DOHH2 (cell line): ENCODE results near the gene DRP2.

Source experiments
- H3F3A ChIP-seq: fragments of 200-600 bp; sonication (generic), shearing (Covaris generic); 2 replicates; pipeline ENCODE4 v1.6.0; 2016; ENCODE audit warnings: antibody characterized with exemption, mild to moderate bottlenecking; ENCODE audit not compliant: control insufficient read depth, insufficient read depth
- H3K27ac ChIP-seq: fragments of 200-600 bp; sonication (generic); 2 replicates; pipeline ENCODE4 v1.5.1; 2014; ENCODE audit warnings: low read depth, mild to moderate bottlenecking, low read length, moderate library complexity
- H3K27me3 ChIP-seq: fragments of 200-600 bp; sonication (generic); 2 replicates; pipeline ENCODE4 v1.6.1; 2014; ENCODE audit warnings: mild to moderate bottlenecking, low read length, mixed read lengths; ENCODE audit not compliant: control insufficient read depth
- H3K36me3 ChIP-seq: fragments of 200-600 bp; sonication (generic); 2 replicates; pipeline ENCODE4 v1.6.1; 2014; ENCODE audit warnings: mild to moderate bottlenecking, low read length, moderate library complexity, mixed read lengths; ENCODE audit not compliant: control insufficient read depth
- H3K4me1 ChIP-seq: fragments of 200-600 bp; sonication (generic); 2 replicates; pipeline ENCODE4 v1.6.1; 2014; ENCODE audit warnings: mild to moderate bottlenecking, low read length, mixed read lengths; ENCODE audit not compliant: control insufficient read depth
- H3K4me2 ChIP-seq: fragments of 200-600 bp; sonication (generic); 2 replicates; pipeline ENCODE4 v1.6.0; 2014; ENCODE audit warnings: mild to moderate bottlenecking, low read length, moderate library complexity
- H3K4me3 ChIP-seq: fragments of 200-600 bp; sonication (generic); 2 replicates; pipeline ENCODE4 v1.5.1; 2014; ENCODE audit warnings: mild to moderate bottlenecking, low read length, mixed read lengths
- H3K79me2 ChIP-seq: fragments of 200-600 bp; sonication (generic); 2 replicates; pipeline ENCODE4 v1.6.1; 2014; ENCODE audit warnings: mild to moderate bottlenecking, low read length, mixed read lengths; ENCODE audit not compliant: control insufficient read depth
- H3K9me2 ChIP-seq: fragments of 200-600 bp; sonication (generic); replicated peaks from 2 replicates; pipeline ENCODE4 v1.6.1; 2014; ENCODE audit warnings: mild to moderate bottlenecking, low read length, mixed read lengths; ENCODE audit not compliant: control insufficient read depth
- H3K9me3 ChIP-seq: fragments of 200-600 bp; sonication (generic); 2 replicates; pipeline ENCODE4 v1.6.1; 2014; ENCODE audit warnings: antibody characterized with exemption, low read length, mixed read lengths; ENCODE audit not compliant: control insufficient read depth, insufficient read depth
- H4K20me1 ChIP-seq: fragments of 200-600 bp; sonication (generic); 2 replicates; pipeline ENCODE4 v1.6.0; 2014; ENCODE audit warnings: low read depth, mild to moderate bottlenecking, antibody characterized with exemption, low read length, moderate library complexity; ENCODE audit not compliant: control insufficient read depth, insufficient read depth
- EZH2phosphoT487 ChIP-seq: fragments of 200-600 bp; sonication (generic); IDR thresholded peaks from 2 replicates; pipeline ENCODE4 v1.6.1; 2017; ENCODE audit warnings: borderline replicate concordance, mild to moderate bottlenecking, antibody characterized with exemption, low read length, moderate library complexity, mixed read lengths
- TF ChIP-seq, protein P1 (sequence below): fragments of 200-600 bp; sonication (generic); IDR thresholded peaks from one replicate; pipeline ENCODE4 v1.5.1; 2014; ENCODE audit warnings: antibody characterized with exemption, mild to moderate bottlenecking, low read depth, low read length; ENCODE audit not compliant: poor library complexity, severe bottlenecking

The DRP2 gene

DNA sequence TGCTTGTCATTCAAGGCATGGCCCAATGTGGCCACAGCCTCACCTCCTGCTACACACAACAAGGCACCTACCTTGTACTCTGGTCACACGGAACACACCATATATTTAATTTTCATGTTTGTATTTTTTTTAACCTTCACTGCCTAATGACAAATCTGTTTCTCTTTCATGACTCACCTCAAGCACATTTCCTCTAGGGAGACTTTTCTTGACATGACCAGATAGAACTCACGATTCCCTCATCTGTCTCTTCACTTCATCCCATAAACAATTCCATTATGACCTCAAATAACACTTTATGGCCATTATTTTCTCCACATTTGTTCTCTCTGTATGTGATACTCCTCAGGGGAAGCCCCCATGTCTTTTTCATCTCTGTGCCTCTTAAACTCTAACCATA is 11.1 kb downstream of the DRP2 start:
- Histone ChIP-seq H3K36me3 (no peaks in the 10 kb centered on the region), H3K4me3 (no peak overlapping the region), H3F3A (no peaks in the 10 kb centered on the region), H3K4me2 (no peak overlapping the region), H3K27ac (no peak overlapping the region), H3K27me3 (no peaks in the 10 kb centered on the region), H3K9me3 (no peaks in the 10 kb centered on the region), H3K9me2 (no peaks in the 10 kb centered on the region), H4K20me1 (no peaks in the 10 kb centered on the region), H3K79me2 (no peaks in the 10 kb centered on the region), H3K4me1 (no peaks in the 10 kb centered on the region)
- TF ChIP-seq EZH2phosphoT487, result no peak
- TF ChIP-seq, protein P1, sequence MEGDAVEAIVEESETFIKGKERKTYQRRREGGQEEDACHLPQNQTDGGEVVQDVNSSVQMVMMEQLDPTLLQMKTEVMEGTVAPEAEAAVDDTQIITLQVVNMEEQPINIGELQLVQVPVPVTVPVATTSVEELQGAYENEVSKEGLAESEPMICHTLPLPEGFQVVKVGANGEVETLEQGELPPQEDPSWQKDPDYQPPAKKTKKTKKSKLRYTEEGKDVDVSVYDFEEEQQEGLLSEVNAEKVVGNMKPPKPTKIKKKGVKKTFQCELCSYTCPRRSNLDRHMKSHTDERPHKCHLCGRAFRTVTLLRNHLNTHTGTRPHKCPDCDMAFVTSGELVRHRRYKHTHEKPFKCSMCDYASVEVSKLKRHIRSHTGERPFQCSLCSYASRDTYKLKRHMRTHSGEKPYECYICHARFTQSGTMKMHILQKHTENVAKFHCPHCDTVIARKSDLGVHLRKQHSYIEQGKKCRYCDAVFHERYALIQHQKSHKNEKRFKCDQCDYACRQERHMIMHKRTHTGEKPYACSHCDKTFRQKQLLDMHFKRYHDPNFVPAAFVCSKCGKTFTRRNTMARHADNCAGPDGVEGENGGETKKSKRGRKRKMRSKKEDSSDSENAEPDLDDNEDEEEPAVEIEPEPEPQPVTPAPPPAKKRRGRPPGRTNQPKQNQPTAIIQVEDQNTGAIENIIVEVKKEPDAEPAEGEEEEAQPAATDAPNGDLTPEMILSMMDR, result no peak

DNA sequence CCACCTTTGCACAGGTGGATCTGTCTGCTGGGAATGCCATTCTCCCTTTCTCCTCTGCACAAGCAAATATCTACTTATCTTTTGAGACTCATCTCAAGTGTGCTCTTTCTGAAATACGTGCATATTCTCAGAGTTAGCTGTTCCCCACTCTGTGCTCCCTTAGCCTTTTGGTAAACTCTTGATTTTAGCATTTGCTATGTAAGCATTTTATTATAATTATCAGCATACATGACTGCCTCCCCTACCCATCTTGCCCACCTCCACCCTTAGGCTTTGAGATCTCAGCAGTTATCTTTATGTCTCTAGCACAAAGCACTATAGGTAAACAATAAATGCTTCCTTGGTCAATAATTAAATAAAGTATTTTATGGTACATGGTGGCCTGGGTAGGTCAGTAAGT is 11.5 kb downstream of the DRP2 start:
- H3K27ac ChIP-seq, result no peak overlapping the region
- no peaks in the 10 kb centered on the region for H3F3A ChIP-seq
- no peaks in the 10 kb centered on the region for H3K27me3 ChIP-seq
- TF ChIP-seq, protein P1, result no peak
- TF ChIP-seq EZH2phosphoT487, result no peak
- H4K20me1 ChIP-seq, result no peaks in the 10 kb centered on the region
- H3K9me3 ChIP-seq, result no peaks in the 10 kb centered on the region
- H3K79me2 ChIP-seq, result no peaks in the 10 kb centered on the region
- no peak overlapping the region for H3K4me2 ChIP-seq
- H3K4me3 ChIP-seq, result no peak overlapping the region
- H3K4me1 ChIP-seq, result no peaks in the 10 kb centered on the region
- no peaks in the 10 kb centered on the region for H3K36me3 ChIP-seq
- no peaks in the 10 kb centered on the region for H3K9me2 ChIP-seq

DNA sequence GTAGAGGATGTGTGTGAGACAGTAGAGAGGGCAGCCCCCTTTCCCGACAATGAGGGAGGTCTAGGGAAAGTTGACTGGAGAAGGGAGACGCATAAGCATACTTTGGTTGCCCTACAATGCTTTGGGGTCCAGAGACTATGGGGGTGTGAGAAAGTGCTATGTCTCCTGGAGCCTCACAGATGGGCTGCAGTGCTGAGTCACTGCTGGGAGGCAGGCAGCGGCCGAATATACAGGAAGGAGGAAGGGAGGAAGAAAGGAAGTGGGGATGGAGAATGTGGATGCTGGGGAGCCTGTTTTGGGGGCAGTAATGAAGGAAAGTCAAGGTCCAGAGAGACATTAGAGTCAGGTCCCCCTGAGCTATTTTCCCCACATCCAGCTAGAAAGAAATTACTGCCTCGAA is 12.7 kb downstream of the DRP2 start:
- H3K4me3 ChIP-seq, result no peak overlapping the region
- no peaks in the 10 kb centered on the region for H3K79me2 ChIP-seq
- no peaks in the 10 kb centered on the region for H3F3A ChIP-seq
- H3K36me3 ChIP-seq, result no peaks in the 10 kb centered on the region
- H3K4me1 ChIP-seq, result no peaks in the 10 kb centered on the region
- no peaks in the 10 kb centered on the region for H3K9me3 ChIP-seq
- no peak for TF ChIP-seq EZH2phosphoT487
- TF ChIP-seq, protein P1, result no peak
- H3K27me3 ChIP-seq, result no peaks in the 10 kb centered on the region
- H3K27ac ChIP-seq, result no peak overlapping the region
- no peaks in the 10 kb centered on the region for H3K9me2 ChIP-seq
- no peak overlapping the region for H3K4me2 ChIP-seq
- no peaks in the 10 kb centered on the region for H4K20me1 ChIP-seq

DNA sequence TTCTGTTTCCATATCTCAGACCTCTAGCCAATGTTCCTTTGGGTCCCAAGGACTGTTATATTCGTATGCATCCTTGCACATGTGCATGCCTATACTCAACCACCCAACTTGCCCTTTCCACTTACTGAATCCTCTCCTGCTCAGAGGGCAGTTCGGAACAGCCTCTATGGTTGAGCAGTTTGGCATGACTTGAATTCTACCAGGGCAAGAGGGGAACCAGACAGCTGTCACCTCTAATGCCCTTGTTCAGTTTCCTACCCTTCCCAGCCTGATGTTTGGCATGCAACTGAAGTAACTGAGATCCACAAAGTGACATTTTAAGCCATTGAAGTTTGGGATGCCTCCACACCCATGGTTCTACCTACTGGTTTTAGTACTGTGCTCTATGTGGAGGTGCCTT is 17.5 kb downstream of the DRP2 start:
- no peaks in the 10 kb centered on the region for H3F3A ChIP-seq
- H3K4me1 ChIP-seq, result no peaks in the 10 kb centered on the region
- no peaks in the 10 kb centered on the region for H3K79me2 ChIP-seq
- H3K9me3 ChIP-seq, result no peaks in the 10 kb centered on the region
- H3K27ac ChIP-seq, result no peak overlapping the region
- H3K9me2 ChIP-seq, result no peaks in the 10 kb centered on the region
- H3K27me3 ChIP-seq, result no peaks in the 10 kb centered on the region
- TF ChIP-seq, protein P1, result no peak
- TF ChIP-seq EZH2phosphoT487, result no peak
- no peaks in the 10 kb centered on the region for H4K20me1 ChIP-seq
- H3K4me3 ChIP-seq, result no peak overlapping the region
- no peak overlapping the region for H3K4me2 ChIP-seq
- no peaks in the 10 kb centered on the region for H3K36me3 ChIP-seq
